Activated CD8-positive, alpha-beta memory T cell treated with anti-CD3 and anti-CD28 coated beads, Interleukin-2, amount 10 ng/mL, durations not matched to agents 7 days and 5 days (primary cell): ENCODE data around the gene SLC15A4. TPM values are rescaled to one million over a fixed set of nuclear protein-coding genes. Genes with fewer than 3 reads are reported as not detected.
"Not testable (repeated sequence)": the region's sequence is repeated elsewhere in the genome, so short reads cannot be mapped to it uniquely, and the experiment has no call there.

Experiments used
- ATAC-seq: fragments of 150-1000 bp; cut with Tn5 transposase; one replicate; pipeline ENCODE4 v1.10.0; 2021; ENCODE audit warnings: moderate library complexity
- CTCF ChIA-PET: fragments of 350-600 bp; sonication (Branson Sonifier 250); formaldehyde crosslinking; loops from one replicate; lab custom pipeline; 2021; ENCODE audit warnings: antibody characterized with exemption; lab: Charles Lee
- DNase-seq: peaks from one replicate; pipeline ENCODE4 v3.0.0-alpha.2; 2020
- H3K27ac Mint-ChIP-seq: one replicate; pipeline ENCODE4 v1.8.0; 2021; ENCODE audit warnings: mild to moderate bottlenecking, mixed read lengths
- H3K27me3 Mint-ChIP-seq: one replicate; pipeline ENCODE4 v1.8.0; 2021; ENCODE audit warnings: mixed read lengths
- H3K36me3 Mint-ChIP-seq: one replicate; pipeline ENCODE4 v1.8.0; 2021; ENCODE audit warnings: mild to moderate bottlenecking, mixed read lengths
- H3K4me1 Mint-ChIP-seq: one replicate; pipeline ENCODE4 v1.8.0; 2021; ENCODE audit warnings: mixed read lengths
- H3K4me3 Mint-ChIP-seq: one replicate; pipeline ENCODE4 v1.8.0; 2021; ENCODE audit warnings: mild to moderate bottlenecking, moderate library complexity, mixed read lengths
- H3K9me3 Mint-ChIP-seq: one replicate; pipeline ENCODE4 v1.8.0; 2022; ENCODE audit warnings: low read depth, mixed read lengths
- total RNA-seq, 2 experiments: library from RNA; stranded (reverse); gene quantifications; one replicate each; pipeline ENCODE4 v1.2.3, GENCODE V29; 2021

Gene SLC15A4
- total RNA-seq, 2 experiments from 2014 or later, result 23.0 to 26.0 TPM

GRCh38 chr12:128852885-128853599 is 29.3 kb upstream of the SLC15A4 start, which contains the start of gene GLT1D1:
GLT1D1 (plus strand) TSS chr12:128853478; CDS start chr12:128853582, 104 bp downstream.
- Mint-ChIP-seq H3K4me3 (no peak within 1 kb of the TSS), H3K4me1 (no peaks in the 10 kb centered on the region), H3K9me3 (no peaks in the 10 kb centered on the region), H3K27ac (no peak within 1 kb of the TSS), H3K36me3 (no peaks in the 10 kb centered on the region), H3K27me3 (peaks cover 36% of the 10 kb centered on the region)
- DNase-seq (no peak), ATAC-seq (no peak)
- CTCF ChIA-PET, result no interaction called here

- CTCF ChIA-PET, result no interaction called here
- H3K36me3 Mint-ChIP-seq, result no peaks in the 10 kb centered on the region
- ATAC-seq (no peak), DNase-seq (no peak)
- no peaks in the 10 kb centered on the region for H3K9me3 Mint-ChIP-seq
- no peak overlapping the region for H3K4me3 Mint-ChIP-seq
- no peaks in the 10 kb centered on the region for H3K4me1 Mint-ChIP-seq
- no peak overlapping the region for H3K27ac Mint-ChIP-seq
- peaks cover 32% of the 10 kb centered on the region for H3K27me3 Mint-ChIP-seq
Measured at GRCh38 chr12:128852026-128852698, 28.4 kb upstream of the SLC15A4 start.

GRCh38 chr12:128851429-128851828 is 27.7 kb upstream of the SLC15A4 start:
- H3K36me3 Mint-ChIP-seq, H3K27ac Mint-ChIP-seq, ATAC-seq, H3K9me3 Mint-ChIP-seq, CTCF ChIA-PET, H3K4me1 Mint-ChIP-seq, H3K4me3 Mint-ChIP-seq, DNase-seq: not testable (repeated sequence)
- H3K27me3 Mint-ChIP-seq, result peaks cover 32% of the 10 kb centered on the region

- H3K4me3 Mint-ChIP-seq, result no peak overlapping the region
- DNase-seq (no peak), ATAC-seq (no peak)
- CTCF ChIA-PET, result no interaction called here
- H3K27ac Mint-ChIP-seq, result no peak overlapping the region
- H3K9me3 Mint-ChIP-seq, result no peaks in the 10 kb centered on the region
- no peaks in the 10 kb centered on the region for H3K36me3 Mint-ChIP-seq
- H3K27me3 Mint-ChIP-seq, result peaks cover 28% of the 10 kb centered on the region
- no peaks in the 10 kb centered on the region for H3K4me1 Mint-ChIP-seq
Measured at GRCh38 chr12:128850400-128850799, 26.6 kb upstream of the SLC15A4 start.

DNA sequence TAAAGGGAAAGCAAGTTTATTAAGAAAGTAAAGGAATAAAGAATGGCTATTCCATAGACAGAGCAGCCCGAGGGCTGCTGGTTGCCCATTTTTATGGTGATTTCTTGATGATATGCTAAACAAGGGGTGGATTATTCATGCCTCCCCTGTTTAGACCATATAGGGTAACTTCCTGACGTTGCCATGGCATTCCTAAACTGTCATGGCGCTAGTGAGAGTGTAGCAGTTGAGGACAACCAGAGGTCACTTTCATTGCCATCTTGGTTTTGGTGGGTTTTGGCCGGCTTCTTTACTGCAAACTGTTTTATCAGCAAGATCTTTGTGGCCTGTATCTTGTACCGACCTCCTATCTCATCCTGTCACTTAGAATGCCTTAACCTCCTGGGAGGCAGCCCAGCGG is 26.0 kb upstream of the SLC15A4 start:
- peaks cover 25% of the 10 kb centered on the region for H3K27me3 Mint-ChIP-seq
- H3K27ac Mint-ChIP-seq, H3K4me3 Mint-ChIP-seq, ATAC-seq, DNase-seq, CTCF ChIA-PET, H3K9me3 Mint-ChIP-seq, H3K4me1 Mint-ChIP-seq, H3K36me3 Mint-ChIP-seq: not testable (repeated sequence)

- H3K27me3 Mint-ChIP-seq, result peaks cover 17% of the 10 kb centered on the region
- H3K27ac Mint-ChIP-seq, result no peak overlapping the region
- no peaks in the 10 kb centered on the region for H3K9me3 Mint-ChIP-seq
- H3K4me3 Mint-ChIP-seq, result no peak overlapping the region
- CTCF ChIA-PET, result interaction anchor here (0.9 kb wide), 1 partner anchor 15 kb away, joined by 3 read pairs; no protein-coding TSS in a partner anchor
- no peaks in the 10 kb centered on the region for H3K36me3 Mint-ChIP-seq
- H3K4me1 Mint-ChIP-seq, result peaks cover 2% of the 10 kb centered on the region
- DNase-seq, result no peak
- no peak for ATAC-seq
Measured at GRCh38 chr12:128848371-128848770, 24.6 kb upstream of the SLC15A4 start.

DNA sequence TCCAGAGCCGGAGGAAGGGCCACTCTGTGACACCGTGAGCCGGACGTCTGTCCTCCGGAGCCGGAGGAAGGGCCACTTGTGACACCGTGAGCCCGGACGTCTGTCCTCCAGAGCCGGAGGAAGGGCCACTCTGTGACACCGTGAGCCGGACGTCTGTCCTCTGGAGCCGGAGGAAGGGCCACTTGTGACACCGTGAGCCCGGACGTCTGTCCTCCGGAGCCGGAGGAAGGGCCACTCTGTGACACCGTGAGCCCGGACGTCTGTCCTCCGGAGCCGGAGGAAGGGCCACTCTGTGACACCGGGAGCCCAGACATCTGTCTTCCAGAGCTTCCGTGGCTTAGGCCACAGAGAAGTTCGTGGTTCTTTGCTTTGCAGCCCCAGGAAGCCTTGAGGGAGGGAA is 22.9 kb upstream of the SLC15A4 start:
- H3K4me1 Mint-ChIP-seq, H3K27ac Mint-ChIP-seq, DNase-seq, H3K36me3 Mint-ChIP-seq, ATAC-seq, CTCF ChIA-PET, H3K9me3 Mint-ChIP-seq, H3K4me3 Mint-ChIP-seq, H3K27me3 Mint-ChIP-seq: not testable (repeated sequence)

DNA sequence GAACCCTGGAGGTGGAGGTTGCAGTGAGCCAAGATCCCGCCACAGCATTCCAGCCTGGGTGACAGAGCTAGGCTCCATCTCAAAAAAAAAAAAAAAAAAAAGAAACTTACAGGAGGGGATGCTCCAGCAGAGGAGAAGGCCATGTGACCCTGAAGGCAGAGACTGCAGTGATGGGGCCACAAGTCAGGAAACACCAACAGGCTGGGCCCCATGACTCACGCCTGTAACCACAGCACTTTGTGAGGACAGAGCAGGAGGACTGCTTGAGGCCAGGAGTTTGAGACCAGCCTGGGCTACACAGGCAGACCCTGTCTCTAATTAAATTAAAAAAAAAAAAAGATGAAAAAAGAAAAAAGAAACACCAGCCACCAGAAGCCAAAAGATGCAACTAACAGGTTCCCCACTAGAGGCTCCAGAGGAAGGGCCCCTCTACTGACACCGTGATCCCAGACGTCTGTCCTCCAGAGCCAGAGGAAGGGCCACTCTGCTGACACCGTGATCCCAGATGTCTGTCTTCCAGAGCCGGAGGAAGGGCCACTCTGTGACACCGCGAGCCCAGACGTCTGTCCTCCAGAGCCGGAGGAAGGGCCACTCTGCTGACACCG is 20.4 kb upstream of the SLC15A4 start:
- no peak overlapping the region for H3K4me3 Mint-ChIP-seq
- DNase-seq (peak; percentile 61), ATAC-seq (peak; percentile 63)
- H3K4me1 Mint-ChIP-seq, result peaks cover 13% of the 10 kb centered on the region
- H3K36me3 Mint-ChIP-seq, result no peaks in the 10 kb centered on the region
- CTCF ChIA-PET, result interaction anchor here (0.6 kb wide), 1 partner anchor 960 kb away, joined by 3 read pairs; no protein-coding TSS in a partner anchor
- H3K9me3 Mint-ChIP-seq, result no peaks in the 10 kb centered on the region
- H3K27ac Mint-ChIP-seq, result no peak overlapping the region
- H3K27me3 Mint-ChIP-seq, result peaks cover 17% of the 10 kb centered on the region

GRCh38 chr12:128843538-128843937 is 19.8 kb upstream of the SLC15A4 start:
- H3K27ac Mint-ChIP-seq, result no peak overlapping the region
- H3K9me3 Mint-ChIP-seq, result no peaks in the 10 kb centered on the region
- H3K4me1 Mint-ChIP-seq, result peaks cover 13% of the 10 kb centered on the region
- no peak overlapping the region for H3K4me3 Mint-ChIP-seq
- peaks cover 17% of the 10 kb centered on the region for H3K27me3 Mint-ChIP-seq
- DNase-seq (no peak), ATAC-seq (no peak)
- no peaks in the 10 kb centered on the region for H3K36me3 Mint-ChIP-seq
- CTCF ChIA-PET, result interaction anchor here (0.6 kb wide), 1 partner anchor 960 kb away, joined by 3 read pairs; no protein-coding TSS in a partner anchor

DNA sequence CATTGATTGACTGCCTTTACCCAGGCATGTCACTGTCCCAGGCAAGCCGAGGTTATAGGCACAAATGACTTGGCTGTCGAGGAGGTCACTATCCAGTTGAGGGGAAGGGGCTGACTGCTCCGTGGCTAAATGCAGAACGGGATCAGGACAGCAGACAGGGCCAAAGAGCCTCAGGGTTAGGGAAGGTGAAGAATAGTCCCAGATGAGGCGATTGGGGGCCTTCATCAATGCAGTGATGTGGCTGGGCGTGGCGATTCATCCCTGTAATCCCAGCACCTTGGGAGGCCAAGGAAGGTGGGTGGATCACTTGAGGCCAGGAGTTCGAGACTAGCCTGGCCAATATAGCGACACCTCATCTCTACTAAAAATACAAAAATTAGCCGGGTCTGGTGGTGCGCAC is 18.8 kb upstream of the SLC15A4 start:
- H3K4me1 Mint-ChIP-seq, result peaks cover 13% of the 10 kb centered on the region
- no peaks in the 10 kb centered on the region for H3K9me3 Mint-ChIP-seq
- DNase-seq (no peak), ATAC-seq (no peak)
- CTCF ChIA-PET, result no interaction called here
- H3K36me3 Mint-ChIP-seq, result no peaks in the 10 kb centered on the region
- H3K27me3 Mint-ChIP-seq, result peaks cover 17% of the 10 kb centered on the region
- H3K27ac Mint-ChIP-seq, result no peak overlapping the region
- H3K4me3 Mint-ChIP-seq, result no peak overlapping the region

DNA sequence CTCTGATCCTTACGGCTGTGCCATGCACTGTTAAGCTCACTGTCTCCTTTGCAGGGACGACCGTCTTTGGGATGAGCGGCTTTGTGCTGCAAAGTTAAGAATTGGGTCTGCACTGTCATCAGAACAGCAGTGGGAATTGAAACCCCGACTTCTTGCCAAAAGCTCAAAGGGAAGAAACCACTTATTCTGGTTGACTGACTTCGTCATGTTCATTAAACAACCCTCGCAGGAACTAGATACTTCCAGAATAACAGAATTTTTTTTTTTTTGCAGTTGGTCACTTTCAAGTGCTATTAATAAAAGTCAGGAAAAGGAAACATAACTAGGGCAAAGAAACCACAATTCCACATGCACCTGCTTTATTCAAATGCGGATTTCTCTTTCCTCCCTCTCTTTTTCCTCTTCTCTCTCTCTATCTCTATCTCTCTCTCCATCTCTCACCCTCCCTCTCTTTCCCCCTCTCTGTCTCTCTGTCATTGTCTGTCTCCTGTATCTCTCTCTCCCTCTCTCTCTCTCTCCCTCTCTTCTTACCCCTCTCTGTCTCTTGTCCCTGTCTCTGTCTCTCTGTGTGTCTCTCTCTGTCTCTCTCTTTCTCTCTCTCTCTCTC is 17.2 kb upstream of the SLC15A4 start:
- H3K4me1 Mint-ChIP-seq, result peaks cover 13% of the 10 kb centered on the region
- H3K27ac Mint-ChIP-seq, result no peak overlapping the region
- H3K9me3 Mint-ChIP-seq, result no peaks in the 10 kb centered on the region
- H3K27me3 Mint-ChIP-seq, result peaks cover 17% of the 10 kb centered on the region
- DNase-seq (no peak), ATAC-seq (no peak)
- no peak overlapping the region for H3K4me3 Mint-ChIP-seq
- H3K36me3 Mint-ChIP-seq, result no peaks in the 10 kb centered on the region
- CTCF ChIA-PET, result no interaction called here

- H3K9me3 Mint-ChIP-seq, H3K4me3 Mint-ChIP-seq, DNase-seq, ATAC-seq, CTCF ChIA-PET, H3K27ac Mint-ChIP-seq, H3K36me3 Mint-ChIP-seq: not testable (repeated sequence)
- peaks cover 13% of the 10 kb centered on the region for H3K4me1 Mint-ChIP-seq
- peaks cover 17% of the 10 kb centered on the region for H3K27me3 Mint-ChIP-seq
Measured at GRCh38 chr12:128839885-128840284, 16.1 kb upstream of the SLC15A4 start.

DNA sequence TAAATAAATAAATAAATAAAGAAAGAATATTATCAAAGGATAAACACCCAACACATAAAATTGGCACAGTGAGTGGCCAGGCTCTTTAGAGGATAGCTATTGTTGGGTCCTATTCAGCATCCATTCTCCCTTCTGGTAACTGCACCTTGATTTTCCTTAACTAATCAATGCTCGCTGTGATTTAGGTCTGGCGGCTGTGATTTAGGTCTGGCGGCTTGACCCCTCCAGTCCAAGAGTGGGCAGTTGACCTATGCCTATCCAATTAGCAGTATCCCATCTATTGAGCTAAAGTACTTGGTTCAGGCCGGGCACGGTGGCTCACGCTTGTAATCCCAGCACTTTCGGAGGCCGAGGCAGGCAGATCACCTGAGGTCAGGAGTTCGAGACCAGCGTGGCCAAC is 9.7 kb upstream of the SLC15A4 start:
- peaks cover 3% of the 10 kb centered on the region for H3K36me3 Mint-ChIP-seq
- peaks cover 20% of the 10 kb centered on the region for H3K4me1 Mint-ChIP-seq
- CTCF ChIA-PET, result no interaction called here
- DNase-seq (no peak), ATAC-seq (no peak)
- no peaks in the 10 kb centered on the region for H3K9me3 Mint-ChIP-seq
- peaks cover 4% of the 10 kb centered on the region for H3K27me3 Mint-ChIP-seq
- no peak overlapping the region for H3K27ac Mint-ChIP-seq
- H3K4me3 Mint-ChIP-seq, result no peak overlapping the region
